Muscle layer of colon (tissue), 2 donors: ENCODE results near the gene MCTP2.

Experiments used
- H3K27ac ChIP-seq: one replicate; pipeline ENCODE4 v1.7.0; 2013; ENCODE audit warnings: low read depth, mild to moderate bottlenecking, low read length, moderate library complexity
- H3K27me3 ChIP-seq, 2 donors: one replicate each; pipeline ENCODE4 v1.7.0; 2013; ENCODE audit warnings: low read length in 2 of 2, mild to moderate bottlenecking in 2 of 2; ENCODE audit not compliant: insufficient read depth in 2 of 2, control insufficient read depth in 1 of 2
- H3K36me3 ChIP-seq: one replicate; pipeline ENCODE4 v1.7.0; 2013; ENCODE audit warnings: mild to moderate bottlenecking, low read length; ENCODE audit not compliant: insufficient read depth
- H3K4me1 ChIP-seq: one replicate; pipeline ENCODE4 v1.7.0; 2013; ENCODE audit warnings: mild to moderate bottlenecking, low read length; ENCODE audit not compliant: insufficient read depth
- H3K4me3 ChIP-seq, 2 donors: one replicate each; pipeline ENCODE4 v1.7.0; 2013; ENCODE audit warnings: low read length in 2 of 2, low read depth in 1 of 2, mild to moderate bottlenecking in 1 of 2, moderate library complexity in 1 of 2
- H3K9ac ChIP-seq: one replicate; pipeline ENCODE4 v1.7.0; 2013; ENCODE audit warnings: low read length
- H3K9me3 ChIP-seq: one replicate; pipeline ENCODE4 v1.7.0; 2013; ENCODE audit warnings: mild to moderate bottlenecking, low read length
- donor health status: abdominal sarcoma.
- donor health status: Adenocarcinoma of cecum.

The MCTP2 gene

GRCh38 chr15:94524565-94524964, 293.2 kb downstream of the MCTP2 start:
- no peak overlapping the region for H3K9ac ChIP-seq
- no peaks in the 10 kb centered on the region for H3K4me1 ChIP-seq
- H3K27me3 ChIP-seq: no peaks in the 10 kb centered on the region
- H3K4me3 ChIP-seq: no peak overlapping the region
- H3K27ac ChIP-seq: no peak overlapping the region
- H3K9me3 ChIP-seq: no peaks in the 10 kb centered on the region
- H3K36me3 ChIP-seq: no peaks in the 10 kb centered on the region

- Histone ChIP-seq H3K27me3 (no peaks in the 10 kb centered on the region), H3K9me3 (no peaks in the 10 kb centered on the region), H3K4me3 (no peak overlapping the region), H3K27ac (no peak overlapping the region), H3K9ac (no peak overlapping the region), H3K36me3 (no peaks in the 10 kb centered on the region), H3K4me1 (no peaks in the 10 kb centered on the region)
These were observed 294.8 kb downstream of the MCTP2 start for GRCh38 chr15:94526071-94526689.

- Histone ChIP-seq H3K27ac (no peak overlapping the region), H3K4me1 (no peaks in the 10 kb centered on the region), H3K27me3 (no peaks in the 10 kb centered on the region), H3K36me3 (no peaks in the 10 kb centered on the region), H3K4me3 (no peak overlapping the region), H3K9me3 (no peaks in the 10 kb centered on the region), H3K9ac (no peak overlapping the region)
These were observed 300.9 kb downstream of the MCTP2 start for GRCh38 chr15:94532226-94532625.
